Common myeloid progenitor, CD34-positive (primary cell): ENCODE results near the gene MPPED1.

Experiments used
- CTCF ChIA-PET: fragments of 350-600 bp; sonication (Branson Sonifier 250); formaldehyde crosslinking; loops from one replicate; lab custom pipeline; 2021; ENCODE audit warnings: antibody characterized with exemption; lab: Charles Lee
- POLR2A ChIA-PET: fragments of 350-600 bp; sonication (Branson Sonifier 250); formaldehyde crosslinking; loops from one replicate; lab custom pipeline; 2021; ENCODE audit warnings: antibody characterized with exemption; lab: Charles Lee
- DNase-seq, 3 donors: peaks; one replicate each; pipeline versions ENCODE4 v3.0.0 to v3.0.0-alpha.2; 2013
- H3K27ac ChIP-seq, 2 experiments: 1 replicate in 1 of 2; 2 replicates in 1 of 2; pipeline ENCODE4 v1.7.0; 2013; ENCODE audit warnings: inconsistent platforms in 2 of 2, low read length in 2 of 2, mild to moderate bottlenecking in 2 of 2, low read depth in 1 of 2, moderate library complexity in 1 of 2; ENCODE audit not compliant: severe bottlenecking in 2 of 2, insufficient read depth in 1 of 2, poor library complexity in 1 of 2
- H3K27me3 ChIP-seq, 5 experiments: replicated peaks in 2 of 5; 1 replicate in 3 of 5; 2 replicates in 2 of 5; pipeline versions ENCODE4 v1.6.1 to v1.7.0; 2013; ENCODE audit warnings: low read length in 4 of 5, mild to moderate bottlenecking in 2 of 5, moderate library complexity in 2 of 5, inconsistent platforms in 1 of 5; ENCODE audit not compliant: insufficient read depth in 5 of 5, control insufficient read depth in 4 of 5
- H3K36me3 ChIP-seq, 4 experiments: 1 replicate in 2 of 4; 2 replicates in 2 of 4; pipeline versions ENCODE4 v1.6.1 to v1.7.0; 2013; ENCODE audit warnings: low read length in 3 of 4, control low read depth in 1 of 4, mild to moderate bottlenecking in 1 of 4; ENCODE audit not compliant: control insufficient read depth in 4 of 4, insufficient read depth in 4 of 4
- H3K4me1 ChIP-seq, 4 experiments: 1 replicate in 3 of 4; 2 replicates in 1 of 4; pipeline versions ENCODE4 v1.6.1 to v1.7.1; 2013; ENCODE audit warnings: low read length in 3 of 4, mild to moderate bottlenecking in 3 of 4, control low read depth in 1 of 4, inconsistent platforms in 1 of 4, moderate library complexity in 1 of 4; ENCODE audit not compliant: control insufficient read depth in 4 of 4, insufficient read depth in 4 of 4; ENCODE audit errors: control extremely low read depth in 1 of 4
- H3K4me3 ChIP-seq, 7 experiments: 1 replicate in 4 of 7; 2 replicates in 3 of 7; pipeline versions ENCODE4 v1.5.1 to v1.7.0; 2013; ENCODE audit warnings: mild to moderate bottlenecking in 7 of 7, low read length in 6 of 7, moderate library complexity in 6 of 7, inconsistent platforms in 2 of 7, low read depth in 2 of 7, control low read depth in 1 of 7; ENCODE audit not compliant: insufficient read depth in 4 of 7, control insufficient read depth in 1 of 7; ENCODE audit errors: extremely low read depth in 1 of 7
- H3K9me3 ChIP-seq, 5 experiments: 1 replicate in 4 of 5; 2 replicates in 1 of 5; pipeline versions ENCODE4 v1.6.1 to v1.7.1; 2013; ENCODE audit warnings: low read length in 4 of 5, mild to moderate bottlenecking in 2 of 5, inconsistent platforms in 1 of 5, low read depth in 1 of 5, moderate library complexity in 1 of 5; ENCODE audit not compliant: control insufficient read depth in 4 of 5, insufficient read depth in 2 of 5; ENCODE audit errors: control extremely low read depth in 1 of 5
- WGBS: methylation state at CpG from one replicate; pipeline ENCODE4 v1.1.5; 2013; ENCODE audit not compliant: insufficient coverage; 5-methylcytosine and 5-hydroxymethylcytosine counted together

MPPED1 gene

GRCh38 chr22:43541462-43542407 is 129.9 kb downstream of the MPPED1 start:
- WGBS = 92% methylated on average over 16 of the region's 18 CpGs
- POLR2A ChIA-PET = no interaction called here
- H3K4me1 ChIP-seq = no peaks in the 10 kb centered on the region
- H3K4me3 ChIP-seq = no peak overlapping the region
- no peak overlapping the region for H3K27ac ChIP-seq
- CTCF ChIA-PET = interaction anchor here (0.6 kb wide), 1 partner anchor 1428 kb away, joined by 3 read pairs; no protein-coding TSS in a partner anchor
- no peaks in the 10 kb centered on the region for H3K36me3 ChIP-seq
- no peak for DNase-seq
- H3K27me3 ChIP-seq = no peaks in the 10 kb centered on the region
- no peaks in the 10 kb centered on the region for H3K9me3 ChIP-seq

DNA sequence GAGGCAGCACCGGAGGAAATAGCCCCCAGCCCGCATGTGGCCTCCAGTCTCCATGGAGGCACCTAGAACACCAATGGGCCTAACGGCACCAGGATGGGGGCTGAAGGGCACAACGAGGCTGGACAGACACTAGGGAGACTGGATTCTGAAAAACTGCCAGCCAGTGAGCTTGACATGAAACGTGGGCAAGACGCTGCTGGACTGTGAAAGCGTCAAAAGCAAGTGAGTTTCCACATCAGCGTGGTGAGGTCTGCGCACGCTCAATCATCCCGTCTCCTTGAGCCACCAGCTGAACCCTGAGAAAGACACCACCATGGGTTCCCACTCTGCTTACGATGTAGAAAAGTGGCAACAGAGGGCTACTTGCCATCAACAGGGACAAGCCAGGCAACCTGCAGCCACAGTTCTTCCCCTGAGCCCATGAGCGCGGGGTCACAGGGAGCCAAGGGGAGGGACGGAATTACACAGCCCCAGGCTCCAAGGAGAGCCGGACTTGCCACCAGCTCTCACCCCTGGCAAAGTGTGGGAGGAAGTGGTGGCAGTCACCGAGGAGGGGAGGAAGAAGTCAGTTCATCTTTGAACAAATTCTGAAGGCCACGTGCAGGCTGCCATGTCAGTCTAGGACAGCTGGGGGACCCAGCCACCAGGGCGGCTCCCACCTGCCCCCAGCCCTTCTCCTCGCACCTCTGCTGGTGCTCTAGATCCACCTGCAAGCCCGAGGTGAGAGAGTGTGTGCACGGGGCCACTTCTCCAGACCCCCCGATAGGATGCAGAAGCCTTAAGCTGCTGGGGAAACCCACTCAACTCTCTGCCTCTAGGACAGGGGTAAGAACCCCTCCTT is 131.1 kb downstream of the MPPED1 start:
- Histone ChIP-seq H3K36me3 (no peaks in the 10 kb centered on the region), H3K4me1 (no peaks in the 10 kb centered on the region), H3K4me3 (no peak overlapping the region), H3K9me3 (no peaks in the 10 kb centered on the region), H3K27ac (no peak overlapping the region), H3K27me3 (no peaks in the 10 kb centered on the region)
- ChIA-PET POLR2A (no interaction called here), CTCF (no interaction called here)
- 91% methylated on average over 16 of the region's 23 CpGs for WGBS
- DNase-seq = no peak

- WGBS = 95% methylated on average over 11 of the region's 12 CpGs
- Histone ChIP-seq H3K4me1 (no peaks in the 10 kb centered on the region), H3K36me3 (no peaks in the 10 kb centered on the region), H3K9me3 (no peaks in the 10 kb centered on the region), H3K4me3 (no peak overlapping the region), H3K27me3 (no peaks in the 10 kb centered on the region), H3K27ac (no peak overlapping the region)
- CTCF ChIA-PET = no interaction called here
- POLR2A ChIA-PET = no interaction called here
- no peak for DNase-seq
These were observed 131.9 kb downstream of the MPPED1 start for GRCh38 chr22:43543522-43544288.

GRCh38 chr22:43544289-43544673 is 132.5 kb downstream of the MPPED1 start:
- Histone ChIP-seq H3K36me3 (no peaks in the 10 kb centered on the region), H3K4me1 (no peaks in the 10 kb centered on the region), H3K9me3 (no peaks in the 10 kb centered on the region), H3K27me3 (no peaks in the 10 kb centered on the region), H3K4me3 (no peak overlapping the region), H3K27ac (no peak overlapping the region)
- no peak for DNase-seq
- 84% methylated on average over 4 of the region's 4 CpGs for WGBS
- ChIA-PET CTCF (no interaction called here), POLR2A (no interaction called here)

GRCh38 chr22:43546186-43546585 is 134.4 kb downstream of the MPPED1 start:
- ChIA-PET POLR2A (no interaction called here), CTCF (interaction anchor here (0.8 kb wide), 1 partner anchor 21 kb away, joined by 3 read pairs; no protein-coding TSS in a partner anchor)
- H3K9me3 ChIP-seq = no peaks in the 10 kb centered on the region
- H3K4me1 ChIP-seq = no peaks in the 10 kb centered on the region
- no peak overlapping the region for H3K27ac ChIP-seq
- no peak overlapping the region for H3K4me3 ChIP-seq
- peak in 1 of 3 donors; percentile 3 for DNase-seq
- H3K36me3 ChIP-seq = no peaks in the 10 kb centered on the region
- WGBS = 92% methylated on average over 2 of the region's 5 CpGs
- H3K27me3 ChIP-seq = no peaks in the 10 kb centered on the region

GRCh38 chr22:43550024-43550620 is 138.3 kb downstream of the MPPED1 start:
- POLR2A ChIA-PET = no interaction called here
- H3K27me3 ChIP-seq = peaks cover 0 to 2% (median 0%) of the 10 kb centered on the region in 5 experiments
- H3K9me3 ChIP-seq = peaks cover 0 to 1% (median 0%) of the 10 kb centered on the region in 5 experiments
- no peaks in the 10 kb centered on the region for H3K4me1 ChIP-seq
- CTCF ChIA-PET = no interaction called here
- no peaks in the 10 kb centered on the region for H3K36me3 ChIP-seq
- H3K4me3 ChIP-seq = no peak overlapping the region
- WGBS = 78% methylated on average over 14 of the region's 14 CpGs
- no peak overlapping the region for H3K27ac ChIP-seq
- DNase-seq = no peak
